Measurements from ENCODE around the gene TUT1. TPM values are rescaled to one million over a fixed set of nuclear protein-coding genes. Genes with fewer than 3 reads are reported as not detected.
"Not testable (repeated sequence)": the region's sequence is repeated elsewhere in the genome, so short reads cannot be mapped to it uniquely, and the experiment has no call there.

TUT1 gene
- total RNA-seq, 2 donors from 2014 or later: 16.0 to 33.5 TPM

DNA sequence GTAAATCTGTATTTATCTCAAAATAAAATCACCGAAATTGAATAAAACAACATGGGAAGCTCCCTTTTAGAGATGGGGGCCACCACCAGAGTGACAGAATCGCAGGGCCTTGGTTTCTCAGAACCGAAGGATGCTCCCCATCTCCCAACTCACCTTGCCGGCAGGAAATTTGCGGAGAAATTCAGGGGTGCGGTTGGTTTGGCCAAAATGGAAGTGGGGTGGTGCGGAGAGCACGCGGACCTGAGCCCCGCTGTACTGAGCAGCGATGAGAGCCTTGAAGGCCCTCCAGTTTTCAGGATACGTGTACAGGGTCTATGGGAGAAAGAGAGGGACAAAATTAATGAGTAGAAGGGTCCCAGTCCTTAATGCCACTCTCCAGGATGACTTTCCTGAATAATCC lies 18.9 kb downstream of the TUT1 start:
- Histone ChIP-seq H3K4me1 (ENCODE audit: control insufficient read depth, insufficient read depth, low read length) (peaks cover 8% of the 10 kb centered on the region), H3K36me3 (ENCODE audit: control insufficient read depth, insufficient read depth, low read length) (peaks cover 72% of the 10 kb centered on the region), H3K27me3 (ENCODE audit: control insufficient read depth, insufficient read depth, low read length, poor library complexity, severe bottlenecking) (no peaks in the 10 kb centered on the region), H3K9ac (ENCODE audit: extremely low read depth, low read length, poor library complexity, severe bottlenecking) (peak overlapping the region; percentile 95), H3K9me3 (ENCODE audit: control insufficient read depth, low read length) (no peaks in the 10 kb centered on the region), H3K27ac (ENCODE audit: low read depth, low read length) (no peak overlapping the region), H3K4me3 (ENCODE audit: low read length) (peak overlapping the region; percentile 92)
- peaks cover 33% of the 10 kb centered on the region for H3K4me1 Mint-ChIP-seq
- no peak for DNase-seq
- WGBS, 2 experiments (ENCODE audit: insufficient coverage in 1 of 2, insufficient read length in 1 of 2): 81 to 100% methylated on average over 2 to 12 of the region's 12 CpGs
- H3K27ac Mint-ChIP-seq: peak overlapping the region; percentile 99
- no peaks in the 10 kb centered on the region for H3K9me3 Mint-ChIP-seq
- TF ChIP-seq, protein P1, sequence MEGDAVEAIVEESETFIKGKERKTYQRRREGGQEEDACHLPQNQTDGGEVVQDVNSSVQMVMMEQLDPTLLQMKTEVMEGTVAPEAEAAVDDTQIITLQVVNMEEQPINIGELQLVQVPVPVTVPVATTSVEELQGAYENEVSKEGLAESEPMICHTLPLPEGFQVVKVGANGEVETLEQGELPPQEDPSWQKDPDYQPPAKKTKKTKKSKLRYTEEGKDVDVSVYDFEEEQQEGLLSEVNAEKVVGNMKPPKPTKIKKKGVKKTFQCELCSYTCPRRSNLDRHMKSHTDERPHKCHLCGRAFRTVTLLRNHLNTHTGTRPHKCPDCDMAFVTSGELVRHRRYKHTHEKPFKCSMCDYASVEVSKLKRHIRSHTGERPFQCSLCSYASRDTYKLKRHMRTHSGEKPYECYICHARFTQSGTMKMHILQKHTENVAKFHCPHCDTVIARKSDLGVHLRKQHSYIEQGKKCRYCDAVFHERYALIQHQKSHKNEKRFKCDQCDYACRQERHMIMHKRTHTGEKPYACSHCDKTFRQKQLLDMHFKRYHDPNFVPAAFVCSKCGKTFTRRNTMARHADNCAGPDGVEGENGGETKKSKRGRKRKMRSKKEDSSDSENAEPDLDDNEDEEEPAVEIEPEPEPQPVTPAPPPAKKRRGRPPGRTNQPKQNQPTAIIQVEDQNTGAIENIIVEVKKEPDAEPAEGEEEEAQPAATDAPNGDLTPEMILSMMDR (conservative IDR thresholded peaks at IDR 0.05): no peak
- no peaks in the 10 kb centered on the region for H3K27me3 Mint-ChIP-seq (ENCODE audit: insufficient read depth)
- H3K36me3 Mint-ChIP-seq (ENCODE audit: low read depth): peaks cover 65% of the 10 kb centered on the region
- peak overlapping the region; percentile 99 for H3K4me3 Mint-ChIP-seq

DNA sequence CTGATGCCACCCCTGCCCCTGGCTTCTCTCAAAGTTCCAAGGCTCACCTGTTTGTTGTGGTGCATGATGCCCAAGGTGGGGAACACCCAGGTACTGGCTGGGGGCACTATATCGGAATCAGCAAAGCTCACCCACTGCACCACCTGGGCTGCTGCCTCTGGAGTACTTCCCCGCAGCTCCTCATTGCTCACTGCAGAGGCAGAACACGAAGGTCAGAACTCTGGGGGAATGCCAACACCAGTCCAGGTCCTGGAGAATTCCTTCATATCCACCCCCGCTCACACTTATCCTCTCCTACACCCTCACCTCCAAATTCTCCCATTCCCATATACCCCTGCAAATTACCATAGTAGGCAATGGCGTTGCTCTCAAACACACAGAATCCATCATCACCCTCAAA lies 19.8 kb downstream of the TUT1 start:
- not testable (repeated sequence) for H3K9me3 ChIP-seq (ENCODE audit: control insufficient read depth, low read length); H3K9me3 Mint-ChIP-seq; H3K27me3 ChIP-seq (ENCODE audit: control insufficient read depth, insufficient read depth, low read length, poor library complexity, severe bottlenecking); H3K27ac ChIP-seq (ENCODE audit: low read depth, low read length); DNase-seq; H3K27me3 Mint-ChIP-seq (ENCODE audit: insufficient read depth); H3K4me1 ChIP-seq (ENCODE audit: control insufficient read depth, insufficient read depth, low read length); H3K9ac ChIP-seq (ENCODE audit: extremely low read depth, low read length, poor library complexity, severe bottlenecking)
- peak overlapping the region; percentile 92 for H3K4me3 ChIP-seq (ENCODE audit: low read length)
- peaks cover 64% of the 10 kb centered on the region for H3K36me3 Mint-ChIP-seq (ENCODE audit: low read depth)
- H3K27ac Mint-ChIP-seq: peak overlapping the region; percentile 18
- H3K36me3 ChIP-seq (ENCODE audit: control insufficient read depth, insufficient read depth, low read length): peaks cover 73% of the 10 kb centered on the region
- H3K4me1 Mint-ChIP-seq: peaks cover 41% of the 10 kb centered on the region
- H3K4me3 Mint-ChIP-seq: peak overlapping the region; percentile 99
- 95% methylated on average over 5 of the region's 5 CpGs; no CpG with 5 or more reads in 1 of the 2 experiments for WGBS, 2 experiments (ENCODE audit: insufficient coverage in 1 of 2, insufficient read length in 1 of 2)

DNA sequence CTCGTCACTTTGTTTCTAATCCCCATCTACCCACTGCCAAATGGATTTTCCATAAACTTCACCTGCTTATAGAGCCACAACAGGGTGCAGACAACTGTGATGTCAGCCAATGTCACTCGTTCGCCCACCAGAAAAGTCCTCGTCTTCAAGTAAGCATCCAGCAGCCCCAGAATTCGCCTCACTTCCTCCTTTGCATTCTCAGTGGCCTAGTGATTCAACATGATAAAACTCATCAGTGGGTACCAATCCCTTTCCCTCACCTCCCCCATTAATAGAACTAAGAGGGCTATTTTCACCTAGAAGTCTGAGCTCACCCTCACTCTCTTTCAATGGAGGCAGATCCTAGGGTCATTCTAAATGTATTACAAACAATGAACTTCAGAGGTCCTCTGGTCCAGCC lies 20.4 kb downstream of the TUT1 start:
- H3K27me3 ChIP-seq (ENCODE audit: control insufficient read depth, insufficient read depth, low read length, poor library complexity, severe bottlenecking); H3K9me3 Mint-ChIP-seq; H3K27ac ChIP-seq (ENCODE audit: low read depth, low read length); H3K27me3 Mint-ChIP-seq (ENCODE audit: insufficient read depth); H3K9ac ChIP-seq (ENCODE audit: extremely low read depth, low read length, poor library complexity, severe bottlenecking); H3K4me1 ChIP-seq (ENCODE audit: control insufficient read depth, insufficient read depth, low read length); DNase-seq; H3K9me3 ChIP-seq (ENCODE audit: control insufficient read depth, low read length): not testable (repeated sequence)
- H3K4me1 Mint-ChIP-seq: peaks cover 47% of the 10 kb centered on the region
- H3K27ac Mint-ChIP-seq: peak overlapping the region; percentile 18
- peaks cover 78% of the 10 kb centered on the region for H3K36me3 ChIP-seq (ENCODE audit: control insufficient read depth, insufficient read depth, low read length)
- H3K4me3 ChIP-seq (ENCODE audit: low read length): peak overlapping the region; percentile 92
- peak overlapping the region; percentile 99 for H3K4me3 Mint-ChIP-seq
- 94 to 100% methylated on average over 2 to 5 of the region's 5 CpGs for WGBS, 2 experiments (ENCODE audit: insufficient coverage in 1 of 2, insufficient read length in 1 of 2)
- peaks cover 67% of the 10 kb centered on the region for H3K36me3 Mint-ChIP-seq (ENCODE audit: low read depth)

DNA sequence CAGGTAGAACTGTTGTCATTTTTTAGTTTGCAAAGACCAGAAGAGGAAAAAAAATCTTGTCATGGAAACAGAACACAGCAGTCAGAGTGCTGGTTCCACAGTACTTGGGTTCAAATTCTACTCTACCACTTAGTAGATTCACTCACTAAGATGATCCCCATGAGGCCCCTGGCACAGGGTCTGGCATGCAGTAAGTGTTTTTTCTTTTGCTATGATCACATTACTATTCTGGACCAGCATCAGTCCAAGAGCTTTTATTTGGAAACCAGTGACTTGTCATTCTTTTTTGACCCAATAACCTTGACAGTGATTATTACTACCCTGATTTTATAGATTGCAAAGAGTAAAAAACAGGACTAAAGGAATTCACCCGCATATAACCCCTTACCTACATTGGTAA lies 21.7 kb downstream of the TUT1 start:
- Histone ChIP-seq H3K9ac (ENCODE audit: extremely low read depth, low read length, poor library complexity, severe bottlenecking) (no peak overlapping the region), H3K9me3 (ENCODE audit: control insufficient read depth, low read length) (no peaks in the 10 kb centered on the region), H3K4me3 (ENCODE audit: low read length) (no peak overlapping the region), H3K27me3 (ENCODE audit: control insufficient read depth, insufficient read depth, low read length, poor library complexity, severe bottlenecking) (no peaks in the 10 kb centered on the region), H3K4me1 (ENCODE audit: control insufficient read depth, insufficient read depth, low read length) (peaks cover 6% of the 10 kb centered on the region), H3K27ac (ENCODE audit: low read depth, low read length) (no peak overlapping the region), H3K36me3 (ENCODE audit: control insufficient read depth, insufficient read depth, low read length) (peaks cover 81% of the 10 kb centered on the region)
- Mint-ChIP-seq H3K27ac (no peak overlapping the region), H3K4me1 (peaks cover 45% of the 10 kb centered on the region), H3K9me3 (no peaks in the 10 kb centered on the region), H3K4me3 (no peak overlapping the region), H3K27me3 (ENCODE audit: insufficient read depth) (no peaks in the 10 kb centered on the region), H3K36me3 (ENCODE audit: low read depth) (peaks cover 80% of the 10 kb centered on the region)
- TF ChIP-seq, protein P1 (conservative IDR thresholded peaks at IDR 0.05): no peak
- DNase-seq: no peak
- WGBS, 2 experiments (ENCODE audit: insufficient coverage in 1 of 2, insufficient read length in 1 of 2): 88 to 100% methylated on average over 1 of the region's 1 CpG
